ENCODE measurements around the gene DRD2.

DNA sequence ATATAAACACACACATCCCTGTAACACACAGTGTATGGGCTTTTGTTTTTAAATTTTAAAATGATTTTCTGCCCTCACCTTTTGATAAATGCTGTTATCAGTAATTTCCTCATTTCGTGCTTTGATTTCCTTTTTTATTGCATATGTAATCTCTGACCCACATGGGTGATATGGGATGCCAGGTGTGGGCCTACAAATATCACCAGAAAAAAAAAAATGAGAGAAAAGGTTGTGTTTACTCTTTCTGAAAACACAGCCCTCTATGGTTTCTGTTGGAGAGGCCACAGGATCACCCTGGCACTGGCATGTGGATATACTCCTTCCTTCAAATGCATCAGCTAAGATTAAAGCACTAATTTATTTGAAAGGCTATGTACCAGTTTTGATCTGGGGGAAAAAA, 17.0 kb downstream of the DRD2 start:
- TF ChIP-seq, protein P1, sequence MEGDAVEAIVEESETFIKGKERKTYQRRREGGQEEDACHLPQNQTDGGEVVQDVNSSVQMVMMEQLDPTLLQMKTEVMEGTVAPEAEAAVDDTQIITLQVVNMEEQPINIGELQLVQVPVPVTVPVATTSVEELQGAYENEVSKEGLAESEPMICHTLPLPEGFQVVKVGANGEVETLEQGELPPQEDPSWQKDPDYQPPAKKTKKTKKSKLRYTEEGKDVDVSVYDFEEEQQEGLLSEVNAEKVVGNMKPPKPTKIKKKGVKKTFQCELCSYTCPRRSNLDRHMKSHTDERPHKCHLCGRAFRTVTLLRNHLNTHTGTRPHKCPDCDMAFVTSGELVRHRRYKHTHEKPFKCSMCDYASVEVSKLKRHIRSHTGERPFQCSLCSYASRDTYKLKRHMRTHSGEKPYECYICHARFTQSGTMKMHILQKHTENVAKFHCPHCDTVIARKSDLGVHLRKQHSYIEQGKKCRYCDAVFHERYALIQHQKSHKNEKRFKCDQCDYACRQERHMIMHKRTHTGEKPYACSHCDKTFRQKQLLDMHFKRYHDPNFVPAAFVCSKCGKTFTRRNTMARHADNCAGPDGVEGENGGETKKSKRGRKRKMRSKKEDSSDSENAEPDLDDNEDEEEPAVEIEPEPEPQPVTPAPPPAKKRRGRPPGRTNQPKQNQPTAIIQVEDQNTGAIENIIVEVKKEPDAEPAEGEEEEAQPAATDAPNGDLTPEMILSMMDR (IDR thresholded peaks at IDR 0.05) = no peak
- TF ChIP-seq POLR2A (IDR thresholded peaks at IDR 0.05) = no peak
- no peak for TF ChIP-seq POLR2AphosphoS5 (IDR thresholded peaks at IDR 0.05; ENCODE audit: insufficient read depth in 1 of 2, low read depth in 1 of 2)

All from vagina (tissue), 2 donors.